ENCODE results near the gene FARP2. TPM values are rescaled to one million over a fixed set of nuclear protein-coding genes. Genes with fewer than 3 reads are reported as not detected.

The FARP2 gene
- total RNA-seq, 1 experiment from 2014 or later = 29.9 TPM

- Histone ChIP-seq H3K79me2 (ENCODE audit: low read length) (no peaks in the 10 kb centered on the region), H3K9me3 (ENCODE audit: low read length) (no peaks in the 10 kb centered on the region), H3K9ac (ENCODE audit: low read length) (no peak overlapping the region), H3K27me3 (ENCODE audit: low read length) (no peaks in the 10 kb centered on the region), H3K27ac (ENCODE audit: low read length) (no peak overlapping the region), H3F3A (ENCODE audit: low read length, unreplicated experiment) (no peaks in the 10 kb centered on the region), H3K4me2 (ENCODE audit: low read length) (no peak overlapping the region), H3K4me3 (ENCODE audit: low read length) (no peak overlapping the region), H4K20me1 (ENCODE audit: low read length) (no peaks in the 10 kb centered on the region), H3K9me2 (replicated peaks; ENCODE audit: low read length) (no peaks in the 10 kb centered on the region), H3K4me1 (ENCODE audit: insufficient read depth, low read length) (no peaks in the 10 kb centered on the region), H2AFZ (ENCODE audit: low read length) (no peak overlapping the region), H3K36me3 (ENCODE audit: low read depth, low read length) (peaks cover 34% of the 10 kb centered on the region)
- ATAC-seq = no peak
- no peak for DNase-seq
- BruUV-seq (replicated peaks) = no TSS peak
- CTCF ChIA-PET = no interaction called here
- no peak for TF ChIP-seq CTCF (conservative IDR thresholded peaks at IDR 0.05; ENCODE audit: low read depth, low read length)
- TF ChIP-seq EZH2 (IDR thresholded peaks at IDR 0.05; ENCODE audit: low read length, unreplicated experiment) = no peak
- intact Hi-C loops (cut with micrococcal nuclease) = no loop called here
- POLR2A ChIA-PET (ENCODE audit: unreplicated experiment) = no interaction called here
These were observed 69.3 kb downstream of the FARP2 start for GRCh38 chr2:241425368-241425767.

GRCh38 chr2:241430178-241430577 is 74.1 kb downstream of the FARP2 start:
- intact Hi-C loops (cut with micrococcal nuclease) = no loop called here
- Histone ChIP-seq H3K36me3 (ENCODE audit: low read depth, low read length) (peaks cover 19% of the 10 kb centered on the region), H3K27ac (ENCODE audit: low read length) (no peak overlapping the region), H3F3A (ENCODE audit: low read length, unreplicated experiment) (no peaks in the 10 kb centered on the region), H3K4me2 (ENCODE audit: low read length) (no peak overlapping the region), H3K4me1 (ENCODE audit: insufficient read depth, low read length) (no peaks in the 10 kb centered on the region), H2AFZ (ENCODE audit: low read length) (no peak overlapping the region), H3K9me3 (ENCODE audit: low read length) (no peaks in the 10 kb centered on the region), H3K79me2 (ENCODE audit: low read length) (no peaks in the 10 kb centered on the region), H3K27me3 (ENCODE audit: low read length) (no peaks in the 10 kb centered on the region), H3K9ac (ENCODE audit: low read length) (no peak overlapping the region), H3K4me3 (ENCODE audit: low read length) (no peak overlapping the region), H4K20me1 (ENCODE audit: low read length) (no peaks in the 10 kb centered on the region), H3K9me2 (replicated peaks; ENCODE audit: low read length) (no peaks in the 10 kb centered on the region)
- ChIA-PET POLR2A (ENCODE audit: unreplicated experiment) (no interaction called here), CTCF (no interaction called here)
- no peak for DNase-seq
- no TSS peak for BruUV-seq (replicated peaks)
- TF ChIP-seq EZH2phosphoT487 (IDR thresholded peaks at IDR 0.05; ENCODE audit: borderline replicate concordance, low read length) (no peak), CTCF (conservative IDR thresholded peaks at IDR 0.05; ENCODE audit: low read depth, low read length) (no peak), EZH2 (IDR thresholded peaks at IDR 0.05; ENCODE audit: low read length, unreplicated experiment) (no peak)
- ATAC-seq = no peak

- ATAC-seq (no peak), DNase-seq (no peak)
- Histone ChIP-seq H3K9ac (ENCODE audit: low read length) (no peak overlapping the region), H3K27me3 (ENCODE audit: low read length) (no peaks in the 10 kb centered on the region), H3K9me3 (ENCODE audit: low read length) (no peaks in the 10 kb centered on the region), H3K9me2 (replicated peaks; ENCODE audit: low read length) (no peaks in the 10 kb centered on the region), H2AFZ (ENCODE audit: low read length) (no peak overlapping the region), H3K4me2 (ENCODE audit: low read length) (no peak overlapping the region), H3K4me1 (ENCODE audit: insufficient read depth, low read length) (no peaks in the 10 kb centered on the region), H3K27ac (ENCODE audit: low read length) (no peak overlapping the region), H3K36me3 (ENCODE audit: low read depth, low read length) (peaks cover 19% of the 10 kb centered on the region), H4K20me1 (ENCODE audit: low read length) (no peaks in the 10 kb centered on the region), H3K79me2 (ENCODE audit: low read length) (no peaks in the 10 kb centered on the region), H3F3A (ENCODE audit: low read length, unreplicated experiment) (no peaks in the 10 kb centered on the region), H3K4me3 (ENCODE audit: low read length) (no peak overlapping the region)
- intact Hi-C loops (cut with micrococcal nuclease) = no loop called here
- POLR2A ChIA-PET (ENCODE audit: unreplicated experiment) = no interaction called here
- no TSS peak for BruUV-seq (replicated peaks)
- CTCF ChIA-PET = no interaction called here
- no peak for TF ChIP-seq CTCF (conservative IDR thresholded peaks at IDR 0.05; ENCODE audit: low read depth, low read length)
- no peak for TF ChIP-seq EZH2phosphoT487 (IDR thresholded peaks at IDR 0.05; ENCODE audit: borderline replicate concordance, low read length)
- TF ChIP-seq EZH2 (IDR thresholded peaks at IDR 0.05; ENCODE audit: low read length, unreplicated experiment) = no peak
These were observed 76.9 kb downstream of the FARP2 start for GRCh38 chr2:241432824-241433448.

All from PC-3 (cell line).